Upper lobe of left lung (tissue), 6 donors: ENCODE measurements around the gene ALDH3B2. TPM values are rescaled to one million over a fixed set of nuclear protein-coding genes. Genes with fewer than 3 reads are reported as not detected.
"Not testable (repeated sequence)": the region's sequence is repeated elsewhere in the genome, so short reads cannot be mapped to it uniquely, and the experiment has no call there.

Experiments used
- ATAC-seq, 2 donors: fragments of 200-7000 bp; cut with Tn5 transposase; one replicate each; pipeline ENCODE4 v1.9.1; 2022; ENCODE audit warnings: mild to moderate bottlenecking in 2 of 2, moderate library complexity in 2 of 2; ENCODE audit not compliant: low FRiP score in 2 of 2
- DNase-seq, 2 donors: peaks; one replicate each; pipeline ENCODE4 v3.0.0-alpha.2; 2019 to 2020
- H3K27ac ChIP-seq, 4 donors: fragments of 200-600 bp; sonication (generic); one replicate each; pipeline ENCODE4 v1.5.1; 2016 to 2019
- H3K27me3 ChIP-seq, 4 donors: fragments of 200-600 bp; sonication (generic); one replicate each; pipeline ENCODE4 v1.5.1; 2017 to 2019
- H3K36me3 ChIP-seq, 4 donors: fragments of 200-600 bp; sonication (generic); one replicate each; pipeline ENCODE4 v1.5.1; 2016 to 2019
- H3K4me1 ChIP-seq, 4 donors: fragments of 200-600 bp; sonication (generic); one replicate each; pipeline ENCODE4 v1.5.1; 2018 to 2019
- H3K4me3 ChIP-seq, 4 donors: fragments of 200-600 bp; sonication (generic); one replicate each; pipeline ENCODE4 v1.5.1; 2017 to 2019; ENCODE audit warnings: mild to moderate bottlenecking in 2 of 4, moderate library complexity in 1 of 4
- H3K9me3 ChIP-seq, 4 donors: fragments of 200-600 bp; sonication (generic); one replicate each; pipeline ENCODE4 v1.5.1; 2018 to 2019
- CTCF ChIP-seq, 6 experiments: fragments of 450-650 bp in 4 of 6; fragments of 200-600 bp in 2 of 6; sonication (generic) in 2 of 6; IDR thresholded peaks; one replicate each; pipeline ENCODE4 v1.5.1; 2016 to 2019; ENCODE audit warnings: antibody characterized with exemption in 6 of 6
- EP300 ChIP-seq, 4 donors: sonication (generic); formaldehyde crosslinking; IDR thresholded peaks; one replicate each; pipeline ENCODE4 v1.5.1; 2017; ENCODE audit warnings: antibody characterized with exemption in 4 of 4, control low read depth in 2 of 4
- POLR2A ChIP-seq, 4 donors: fragments of 450-650 bp; IDR thresholded peaks; one replicate each; pipeline ENCODE4 v1.5.1; 2016 to 2017; ENCODE audit warnings: antibody characterized with exemption in 4 of 4, mild to moderate bottlenecking in 2 of 4
- POLR2AphosphoS5 ChIP-seq, 2 donors: sonication (generic); formaldehyde crosslinking; IDR thresholded peaks; one replicate each; pipeline ENCODE4 v1.5.1; 2017; ENCODE audit warnings: antibody characterized with exemption in 2 of 2
- WGBS, 2 donors: methylation state at CpG; one replicate each; pipeline ENCODE4 v1.1.5; 2017 to 2018; 5-methylcytosine and 5-hydroxymethylcytosine counted together
- total RNA-seq, 6 donors: library from RNA; depleted of rRNA in 4 of 6; stranded (reverse); fragments of >200 nt in 4 of 6; gene quantifications; one replicate each; pipeline versions ENCODE4 v1.1.0 to v1.2.1, GENCODE V29; 2016 to 2021
- donor health status: DM: no; HTN: no; CAD: no; lungs with moderate emphysema.
- donor health status: DM: no; HTN: yes; CAD: no; lungs with severe emphysema.

ALDH3B2 gene
- total RNA-seq, 6 donors from 2014 or later, result 0.30 to 6.4 (median 0.86) TPM; not detected in 1

- Histone ChIP-seq H3K4me3 (peak overlapping the region in 3 of 4 donors; percentile 64 to 93 (median 84)), H3K27me3 (no peaks in the 10 kb centered on the region), H3K4me1 (peaks cover 8 to 21% (median 17%) of the 10 kb centered on the region in 4 donors), H3K27ac (peak overlapping the region; percentile 92 to 95 (median 94)), H3K36me3 (no peaks in the 10 kb centered on the region), H3K9me3 (no peaks in the 10 kb centered on the region)
- ATAC-seq, result no peak
- 51 to 60% methylated on average over 1 to 25 of the region's 25 CpGs for WGBS, 2 donors
- peak; percentile 20 to 82 for DNase-seq
- no peak for TF ChIP-seq EP300 (IDR thresholded peaks at IDR 0.05)
- no peak for TF ChIP-seq POLR2A (IDR thresholded peaks at IDR 0.05)
- TF ChIP-seq CTCF (IDR thresholded peaks at IDR 0.05), result no peak
- no peak for TF ChIP-seq POLR2AphosphoS5 (IDR thresholded peaks at IDR 0.05)
These were observed 45.6 kb downstream of the ALDH3B2 start for GRCh38 chr11:67628710-67629385.

- TF ChIP-seq POLR2A (IDR thresholded peaks at IDR 0.05) (no peak), EP300 (IDR thresholded peaks at IDR 0.05) (no peak), CTCF (IDR thresholded peaks at IDR 0.05) (no peak), POLR2AphosphoS5 (IDR thresholded peaks at IDR 0.05) (no peak)
- no peaks in the 10 kb centered on the region for H3K36me3 ChIP-seq
- no peak overlapping the region for H3K27ac ChIP-seq
- ATAC-seq, result no peak
- WGBS, 2 donors, result 86 to 91% methylated on average over 12 to 15 of the region's 15 CpGs
- DNase-seq, result peak; percentile 16 to 57
- no peaks in the 10 kb centered on the region for H3K9me3 ChIP-seq
- peaks cover 8 to 21% (median 17%) of the 10 kb centered on the region in 4 donors for H3K4me1 ChIP-seq
- H3K27me3 ChIP-seq, result no peaks in the 10 kb centered on the region
- H3K4me3 ChIP-seq, result no peak overlapping the region
These were observed 46.4 kb downstream of the ALDH3B2 start for GRCh38 chr11:67627812-67628624.

DNA sequence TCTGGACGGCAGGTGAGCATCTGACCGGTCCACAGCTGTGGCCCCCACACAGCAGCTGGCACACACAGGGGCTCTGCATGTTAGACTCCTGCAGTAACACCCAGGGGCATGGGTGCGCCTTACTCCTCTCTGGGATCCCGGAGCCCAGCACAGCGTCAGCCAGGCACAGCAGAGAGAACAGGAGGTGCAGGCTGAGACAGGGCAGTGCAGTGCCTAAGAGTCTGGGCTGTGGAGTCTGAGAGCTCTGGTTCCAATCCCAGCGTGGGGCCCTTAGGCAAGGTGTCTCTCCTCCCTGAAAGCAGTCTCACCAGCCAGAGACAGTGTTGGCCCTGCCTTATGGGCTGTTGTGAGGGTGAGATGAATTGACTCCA, 47.0 kb downstream of the ALDH3B2 start:
- WGBS, 2 donors, result 87 to 91% methylated on average over 3 to 6 of the region's 6 CpGs
- DNase-seq, result peak in 1 of 2 donors; percentile 17

GRCh38 chr11:67626970-67627369, 47.5 kb downstream of the ALDH3B2 start:
- peak in 1 of 2 donors; percentile 12 for DNase-seq
- Histone ChIP-seq H3K4me3 (no peak overlapping the region), H3K36me3 (no peaks in the 10 kb centered on the region), H3K27me3 (no peaks in the 10 kb centered on the region), H3K27ac (no peak overlapping the region), H3K4me1 (peaks cover 8 to 21% (median 17%) of the 10 kb centered on the region in 4 donors), H3K9me3 (no peaks in the 10 kb centered on the region)
- TF ChIP-seq CTCF (IDR thresholded peaks at IDR 0.05) (no peak), POLR2AphosphoS5 (IDR thresholded peaks at IDR 0.05) (no peak), POLR2A (IDR thresholded peaks at IDR 0.05) (no peak), EP300 (IDR thresholded peaks at IDR 0.05) (no peak)
- ATAC-seq, result no peak
- 93 to 96% methylated on average over 5 to 10 of the region's 10 CpGs for WGBS, 2 donors

More for the DNA sequence above, 47.0 kb downstream of the ALDH3B2 start:
- no peak for ATAC-seq
- no peaks in the 10 kb centered on the region for H3K36me3 ChIP-seq
- TF ChIP-seq EP300 (IDR thresholded peaks at IDR 0.05) (no peak), CTCF (IDR thresholded peaks at IDR 0.05) (no peak), POLR2A (IDR thresholded peaks at IDR 0.05) (no peak), POLR2AphosphoS5 (IDR thresholded peaks at IDR 0.05) (no peak)
- H3K9me3 ChIP-seq, result no peaks in the 10 kb centered on the region
- no peaks in the 10 kb centered on the region for H3K27me3 ChIP-seq
- peaks cover 8 to 21% (median 17%) of the 10 kb centered on the region in 4 donors for H3K4me1 ChIP-seq
- H3K4me3 ChIP-seq, result no peak overlapping the region
- no peak overlapping the region for H3K27ac ChIP-seq

DNA sequence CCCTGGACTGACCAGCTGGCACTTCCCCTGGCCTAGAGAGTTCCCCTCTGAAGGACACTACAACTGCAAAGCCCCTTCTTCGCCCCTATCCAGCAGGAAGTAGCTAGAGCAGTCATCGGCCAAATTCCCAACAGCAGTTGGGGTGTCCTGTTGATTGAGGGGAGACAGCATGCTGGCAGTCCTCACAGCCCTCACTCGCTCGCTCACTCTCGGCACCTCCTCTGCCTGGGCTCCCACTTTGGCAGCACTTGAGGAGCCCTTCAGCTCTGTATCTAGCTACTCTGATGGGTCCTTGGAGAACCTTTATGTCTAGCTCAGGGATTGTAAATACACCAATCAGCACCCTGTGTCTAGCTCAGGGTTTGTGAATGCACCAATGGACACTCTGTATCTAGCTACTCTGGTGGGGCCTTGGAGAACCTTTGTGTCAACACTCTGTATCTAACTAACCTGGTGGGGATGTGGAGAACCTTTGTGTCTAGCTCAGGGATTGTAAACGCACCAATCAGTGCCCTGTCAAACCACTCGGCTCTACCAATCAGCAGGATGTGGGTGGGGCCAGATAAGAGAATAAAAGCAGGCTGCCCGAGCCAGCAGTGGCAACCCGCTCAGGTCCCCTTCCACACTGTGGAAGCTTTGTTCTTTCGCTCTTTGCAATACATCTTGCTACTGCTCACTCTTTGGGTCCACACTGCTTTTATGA, 48.1 kb downstream of the ALDH3B2 start:
- not testable (repeated sequence) for H3K4me3 ChIP-seq, H3K9me3 ChIP-seq, ATAC-seq, H3K27ac ChIP-seq, DNase-seq, H3K27me3 ChIP-seq, H3K36me3 ChIP-seq
- H3K4me1 ChIP-seq, result peaks cover 8 to 20% (median 17%) of the 10 kb centered on the region in 4 donors
- 92% methylated on average over 8 to 10 of the region's 10 CpGs for WGBS, 2 donors

DNA sequence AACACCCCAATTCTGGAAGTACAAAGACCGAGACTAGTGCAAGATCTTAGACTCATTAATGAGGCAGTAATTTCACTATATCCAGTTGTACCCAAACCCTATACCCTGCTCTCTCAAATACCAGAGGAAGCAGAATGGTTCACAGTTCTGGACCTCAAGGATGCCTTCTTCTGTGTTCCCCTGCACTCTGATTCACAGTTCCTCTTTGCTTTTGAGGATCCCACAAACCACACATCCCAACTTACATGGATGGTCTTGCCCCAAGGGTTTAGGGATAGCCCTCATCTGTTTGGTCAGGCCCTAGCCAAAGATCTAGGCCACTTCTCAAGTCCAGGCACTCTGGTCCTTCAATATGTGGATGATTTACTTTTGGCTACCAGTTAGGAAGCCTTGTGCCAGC, 50.6 kb downstream of the ALDH3B2 start:
- DNase-seq, ATAC-seq, H3K4me3 ChIP-seq, H3K27me3 ChIP-seq, H3K9me3 ChIP-seq, H3K36me3 ChIP-seq, H3K27ac ChIP-seq, H3K4me1 ChIP-seq: not testable (repeated sequence)
- WGBS, 2 donors, result 95 to 100% methylated on average over 1 of the region's 1 CpG

DNA sequence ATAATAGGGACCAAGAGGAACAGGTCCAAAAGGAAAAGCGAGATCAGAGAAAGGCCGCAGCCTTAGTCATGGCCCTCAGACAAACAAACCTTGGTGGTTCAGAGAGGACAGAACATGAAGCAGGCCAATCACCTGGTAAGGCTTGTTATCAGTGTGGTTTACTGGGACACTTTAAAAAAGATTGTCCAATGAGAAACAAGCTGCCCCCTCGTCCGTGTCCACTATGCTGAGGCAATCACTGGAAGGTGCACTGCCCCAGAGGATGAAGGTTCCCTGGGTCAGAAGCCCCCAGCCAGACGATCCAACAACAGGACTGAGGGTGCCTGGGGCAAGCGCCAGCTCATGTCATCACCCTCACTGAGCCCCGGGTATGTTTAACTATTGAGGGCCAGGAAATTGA, 51.5 kb downstream of the ALDH3B2 start:
- not testable (repeated sequence) for H3K4me3 ChIP-seq, H3K27me3 ChIP-seq, H3K4me1 ChIP-seq, H3K27ac ChIP-seq, ATAC-seq, H3K36me3 ChIP-seq, DNase-seq, H3K9me3 ChIP-seq
- 67 to 87% methylated on average over 4 to 7 of the region's 7 CpGs for WGBS, 2 donors
